ENCODE data around the gene EIF5B.
"Not testable (repeated sequence)": the region's sequence is repeated elsewhere in the genome, so short reads cannot be mapped to it uniquely, and the experiment has no call there.

EIF5B gene, protein sequence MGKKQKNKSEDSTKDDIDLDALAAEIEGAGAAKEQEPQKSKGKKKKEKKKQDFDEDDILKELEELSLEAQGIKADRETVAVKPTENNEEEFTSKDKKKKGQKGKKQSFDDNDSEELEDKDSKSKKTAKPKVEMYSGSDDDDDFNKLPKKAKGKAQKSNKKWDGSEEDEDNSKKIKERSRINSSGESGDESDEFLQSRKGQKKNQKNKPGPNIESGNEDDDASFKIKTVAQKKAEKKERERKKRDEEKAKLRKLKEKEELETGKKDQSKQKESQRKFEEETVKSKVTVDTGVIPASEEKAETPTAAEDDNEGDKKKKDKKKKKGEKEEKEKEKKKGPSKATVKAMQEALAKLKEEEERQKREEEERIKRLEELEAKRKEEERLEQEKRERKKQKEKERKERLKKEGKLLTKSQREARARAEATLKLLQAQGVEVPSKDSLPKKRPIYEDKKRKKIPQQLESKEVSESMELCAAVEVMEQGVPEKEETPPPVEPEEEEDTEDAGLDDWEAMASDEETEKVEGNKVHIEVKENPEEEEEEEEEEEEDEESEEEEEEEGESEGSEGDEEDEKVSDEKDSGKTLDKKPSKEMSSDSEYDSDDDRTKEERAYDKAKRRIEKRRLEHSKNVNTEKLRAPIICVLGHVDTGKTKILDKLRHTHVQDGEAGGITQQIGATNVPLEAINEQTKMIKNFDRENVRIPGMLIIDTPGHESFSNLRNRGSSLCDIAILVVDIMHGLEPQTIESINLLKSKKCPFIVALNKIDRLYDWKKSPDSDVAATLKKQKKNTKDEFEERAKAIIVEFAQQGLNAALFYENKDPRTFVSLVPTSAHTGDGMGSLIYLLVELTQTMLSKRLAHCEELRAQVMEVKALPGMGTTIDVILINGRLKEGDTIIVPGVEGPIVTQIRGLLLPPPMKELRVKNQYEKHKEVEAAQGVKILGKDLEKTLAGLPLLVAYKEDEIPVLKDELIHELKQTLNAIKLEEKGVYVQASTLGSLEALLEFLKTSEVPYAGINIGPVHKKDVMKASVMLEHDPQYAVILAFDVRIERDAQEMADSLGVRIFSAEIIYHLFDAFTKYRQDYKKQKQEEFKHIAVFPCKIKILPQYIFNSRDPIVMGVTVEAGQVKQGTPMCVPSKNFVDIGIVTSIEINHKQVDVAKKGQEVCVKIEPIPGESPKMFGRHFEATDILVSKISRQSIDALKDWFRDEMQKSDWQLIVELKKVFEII

GRCh38 chr2:99337113-99338028, at the start of gene EIF5B:
TSS of gene EIF5B (plus strand) at chr2:99337389. CDS start at chr2:99337555, 166 bp downstream.
- Histone ChIP-seq H3K4me2 (peak within 1 kb of the TSS; percentile 88), H3K27ac (peak within 1 kb of the TSS; percentile 92), H3K4me1 (peaks cover 39% of the 10 kb centered on the region), H3K27me3 (no peaks in the 10 kb centered on the region), H3K4me3 (peak within 1 kb of the TSS; percentile 93), H3K9me3 (no peaks in the 10 kb centered on the region), H3K36me3 (peaks cover 14% of the 10 kb centered on the region), H3K9ac (peak within 1 kb of the TSS; percentile 93), H4K20me1 (peaks cover 85% of the 10 kb centered on the region)
- no peak for TF ChIP-seq Cebpa-rat (IDR thresholded peaks at IDR 0.05)

GRCh38 chr2:99297994-99298393, 39.2 kb upstream of the EIF5B start:
- Histone ChIP-seq H3K27ac (no peak overlapping the region), H3K27me3 (no peaks in the 10 kb centered on the region), H3K4me2 (no peak overlapping the region), H3K9ac (no peak overlapping the region), H3K4me1 (no peaks in the 10 kb centered on the region), H3K36me3 (peaks cover 28% of the 10 kb centered on the region), H4K20me1 (no peaks in the 10 kb centered on the region), H3K9me3 (no peaks in the 10 kb centered on the region; the same call in 1 of the 2 replicates), H3K4me3 (no peak overlapping the region)
- no peak for TF ChIP-seq Cebpa-rat (IDR thresholded peaks at IDR 0.05)

GRCh38 chr2:99299580-99299979, 37.6 kb upstream of the EIF5B start:
- Histone ChIP-seq H3K36me3 (peaks cover 40% of the 10 kb centered on the region), H3K9me3 (no peaks in the 10 kb centered on the region; the same call in 1 of the 2 replicates), H3K27me3 (no peaks in the 10 kb centered on the region), H3K4me3 (no peak overlapping the region), H3K4me1 (no peaks in the 10 kb centered on the region), H3K27ac (no peak overlapping the region), H4K20me1 (no peaks in the 10 kb centered on the region), H3K9ac (no peak overlapping the region), H3K4me2 (no peak overlapping the region)
- TF ChIP-seq Cebpa-rat (IDR thresholded peaks at IDR 0.05) = no peak

DNA sequence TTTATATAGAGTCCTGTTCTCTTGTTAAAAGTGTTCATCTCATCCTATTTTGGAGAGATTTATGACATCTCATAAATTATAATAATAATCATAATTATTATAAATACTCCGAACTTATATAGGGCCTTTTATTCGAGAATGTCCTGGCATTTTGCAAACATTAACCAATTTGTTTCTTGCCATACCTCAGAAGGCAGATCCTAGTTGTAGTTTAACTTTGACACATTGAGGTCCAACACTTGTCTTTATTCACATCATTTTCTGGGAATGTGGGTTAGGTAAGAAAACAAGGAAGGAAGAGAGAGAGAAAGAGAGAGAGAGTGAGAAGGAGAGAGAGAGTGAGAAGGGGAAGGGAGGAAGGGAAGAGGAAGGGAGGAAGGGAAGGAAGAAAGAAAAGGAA, 36.1 kb upstream of the EIF5B start, which contains the start of gene LYG1:
Gene LYG1 (minus strand): TSS at position 101 of the 400 bp plus-strand sequence. CDS start 5,527 bp downstream, outside the sequence.
- not testable (repeated sequence) for H3K4me3 ChIP-seq, H3K4me1 ChIP-seq, H3K27me3 ChIP-seq, H3K9ac ChIP-seq, H4K20me1 ChIP-seq, H3K27ac ChIP-seq, H3K4me2 ChIP-seq, H3K9me3 ChIP-seq
- peaks cover 52% of the 10 kb centered on the region for H3K36me3 ChIP-seq

DNA sequence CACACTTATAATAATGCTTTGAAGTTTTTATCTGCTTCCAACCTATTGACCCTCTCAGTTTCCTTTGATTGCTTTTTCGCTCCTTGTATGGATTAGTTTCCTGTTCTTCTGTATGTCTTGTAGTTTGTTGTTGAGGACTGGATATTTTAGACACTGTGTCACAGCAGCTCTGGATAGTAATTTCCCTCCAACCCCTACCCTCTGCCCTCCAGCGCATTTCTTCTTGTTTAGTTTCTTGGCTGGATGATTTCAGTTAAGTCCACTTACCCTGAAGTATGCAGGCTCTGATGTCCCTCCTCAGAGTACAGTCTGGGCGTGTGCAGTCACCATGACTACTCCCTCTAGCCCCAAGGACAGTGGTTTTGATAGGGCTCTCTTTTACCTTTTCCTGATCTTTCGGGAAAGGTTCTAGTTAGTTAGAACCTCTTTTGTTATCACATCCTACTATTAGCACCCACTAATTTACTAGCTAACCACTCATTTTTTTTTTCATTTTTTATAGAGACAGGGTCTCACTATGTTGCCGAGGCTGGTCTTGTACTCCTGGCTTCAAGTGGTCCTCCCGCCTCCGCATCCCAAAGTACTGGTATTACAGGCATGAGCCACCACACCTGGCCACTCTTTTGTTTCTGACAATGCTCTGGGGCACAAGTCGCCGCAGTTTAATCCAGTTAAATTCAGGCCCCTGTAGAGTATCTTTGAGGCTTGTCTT, 19.9 kb upstream of the EIF5B start:
- H3K4me2 ChIP-seq = no peak overlapping the region
- H3K4me1 ChIP-seq = no peaks in the 10 kb centered on the region
- TF ChIP-seq Cebpa-rat (IDR thresholded peaks at IDR 0.05) = no peak
- no peaks in the 10 kb centered on the region for H4K20me1 ChIP-seq
- no peak overlapping the region for H3K9ac ChIP-seq
- H3K4me3 ChIP-seq = no peak overlapping the region
- H3K36me3 ChIP-seq = peaks cover 55% of the 10 kb centered on the region
- no peaks in the 10 kb centered on the region; the same call in 1 of the 2 replicates for H3K9me3 ChIP-seq
- H3K27ac ChIP-seq = no peak overlapping the region
- no peaks in the 10 kb centered on the region for H3K27me3 ChIP-seq

DNA sequence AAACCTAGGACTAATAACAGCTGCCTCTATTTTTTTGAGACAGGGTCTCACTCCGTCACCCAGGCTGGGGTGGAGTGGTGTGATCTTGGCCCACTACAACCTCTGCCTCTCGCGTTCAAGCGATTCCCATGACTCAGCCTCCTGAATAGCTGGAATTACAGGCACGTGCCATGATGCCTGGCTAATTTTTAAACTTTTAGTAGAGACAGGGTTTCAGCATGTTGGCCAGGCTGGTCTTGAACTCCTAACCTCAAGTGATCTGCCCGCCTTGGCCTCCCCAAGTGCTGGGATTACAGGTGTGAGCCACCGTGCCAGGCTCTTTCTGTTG, 19.4 kb upstream of the EIF5B start:
- H3K27ac ChIP-seq, H3K4me1 ChIP-seq, H3K27me3 ChIP-seq, H3K4me3 ChIP-seq, H3K4me2 ChIP-seq, H3K9ac ChIP-seq, H4K20me1 ChIP-seq, H3K9me3 ChIP-seq: not testable (repeated sequence)
- H3K36me3 ChIP-seq = peaks cover 60% of the 10 kb centered on the region

DNA sequence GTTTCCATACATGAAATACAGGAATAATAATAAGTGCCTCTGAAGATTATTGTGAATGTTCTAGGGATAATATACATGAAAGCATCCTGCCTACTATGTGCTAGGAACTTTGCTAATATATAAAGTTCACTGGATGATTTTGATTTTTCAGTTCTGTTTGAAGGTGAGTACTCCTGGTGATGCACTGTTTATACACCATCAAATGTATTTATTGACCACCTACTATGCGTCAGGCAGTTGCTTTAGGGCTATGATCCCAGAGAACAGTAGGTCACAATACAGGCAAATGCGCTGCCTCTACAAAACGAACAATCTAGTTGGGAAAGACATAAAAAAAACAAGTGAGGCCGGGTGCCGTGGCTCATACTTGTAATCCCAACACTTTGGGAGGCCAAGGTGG, 11.8 kb upstream of the EIF5B start:
- Histone ChIP-seq H3K27ac (no peak overlapping the region), H3K9me3 (no peaks in the 10 kb centered on the region), H4K20me1 (peaks cover 30% of the 10 kb centered on the region), H3K9ac (no peak overlapping the region), H3K36me3 (peaks cover 94% of the 10 kb centered on the region), H3K4me3 (no peak overlapping the region), H3K27me3 (no peaks in the 10 kb centered on the region), H3K4me2 (no peak overlapping the region), H3K4me1 (no peaks in the 10 kb centered on the region)
- no peak for TF ChIP-seq Cebpa-rat (IDR thresholded peaks at IDR 0.05)

GRCh38 chr2:99335911-99336803, 1.0 kb upstream of the EIF5B start, which contains the start of gene TXNDC9:
TSS of gene TXNDC9 (minus strand) at chr2:99336333. CDS start at chr2:99333210, 3,123 bp downstream.
- peak within 1 kb of the TSS; percentile 93 for H3K4me3 ChIP-seq
- peak within 1 kb of the TSS; percentile 93 for H3K9ac ChIP-seq
- peak; percentile 96 for TF ChIP-seq Cebpa-rat (IDR thresholded peaks at IDR 0.05)
- H3K4me2 ChIP-seq = peak within 1 kb of the TSS; percentile 88
- no peaks in the 10 kb centered on the region for H3K9me3 ChIP-seq
- peaks cover 85% of the 10 kb centered on the region for H4K20me1 ChIP-seq
- H3K36me3 ChIP-seq = peaks cover 23% of the 10 kb centered on the region
- H3K27me3 ChIP-seq = no peaks in the 10 kb centered on the region
- peak within 1 kb of the TSS; percentile 92 for H3K27ac ChIP-seq
- H3K4me1 ChIP-seq = peaks cover 39% of the 10 kb centered on the region
